GM18520 (cell line): ENCODE results near the gene MAG.

Experiments
- ATAC-seq: cut with Tn5 transposase; IDR thresholded peaks from one replicate; pipeline ENCODE4 v1.9.1; 2021; ENCODE audit not compliant: unreplicated experiment

Gene MAG

DNA sequence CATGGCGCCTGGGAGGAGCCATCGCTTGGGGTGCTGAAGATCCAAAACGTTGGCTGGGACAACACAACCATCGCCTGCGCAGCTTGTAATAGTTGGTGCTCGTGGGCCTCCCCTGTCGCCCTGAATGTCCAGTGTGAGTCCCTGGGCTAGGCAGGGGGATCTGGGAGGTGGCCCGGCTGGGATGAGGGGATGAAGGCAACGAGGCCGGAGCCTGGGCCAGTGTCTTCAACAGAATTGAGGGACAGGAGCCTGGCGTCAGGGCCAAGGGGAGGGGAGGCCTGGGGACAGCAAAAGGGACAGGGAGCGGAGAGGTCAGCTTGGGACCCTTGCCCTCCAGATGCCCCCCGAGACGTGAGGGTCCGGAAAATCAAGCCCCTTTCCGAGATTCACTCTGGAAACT is 49.0 kb downstream of the MAG start:
- no peak for ATAC-seq

DNA sequence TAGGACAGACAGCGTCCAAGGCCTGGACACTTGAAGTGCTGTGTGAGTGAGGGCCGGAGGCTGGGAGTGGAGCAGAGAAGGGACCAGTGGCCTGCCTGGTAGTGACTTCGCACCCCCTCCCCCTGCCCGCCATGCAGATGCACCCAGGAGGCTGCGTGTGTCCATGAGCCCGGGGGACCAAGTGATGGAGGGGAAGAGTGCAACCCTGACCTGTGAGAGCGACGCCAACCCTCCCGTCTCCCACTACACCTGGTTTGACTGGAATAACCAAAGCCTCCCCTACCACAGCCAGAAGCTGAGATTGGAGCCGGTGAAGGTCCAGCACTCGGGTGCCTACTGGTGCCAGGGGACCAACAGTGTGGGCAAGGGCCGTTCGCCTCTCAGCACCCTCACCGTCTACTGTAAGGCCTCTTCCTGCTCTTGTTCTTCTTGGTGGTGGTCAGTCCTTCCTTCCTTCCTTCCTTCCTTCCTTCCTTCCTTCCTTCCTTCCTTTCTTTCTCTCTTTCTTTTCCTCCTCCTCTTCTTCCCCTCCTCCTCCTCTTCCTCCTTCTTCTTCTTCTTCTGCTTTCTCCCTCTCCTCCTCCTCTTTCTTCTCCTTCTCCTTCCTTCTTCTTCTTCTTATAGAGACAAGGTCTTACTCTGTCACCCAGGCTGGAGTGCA is 49.7 kb downstream of the MAG start:
- ATAC-seq = no peak

DNA sequence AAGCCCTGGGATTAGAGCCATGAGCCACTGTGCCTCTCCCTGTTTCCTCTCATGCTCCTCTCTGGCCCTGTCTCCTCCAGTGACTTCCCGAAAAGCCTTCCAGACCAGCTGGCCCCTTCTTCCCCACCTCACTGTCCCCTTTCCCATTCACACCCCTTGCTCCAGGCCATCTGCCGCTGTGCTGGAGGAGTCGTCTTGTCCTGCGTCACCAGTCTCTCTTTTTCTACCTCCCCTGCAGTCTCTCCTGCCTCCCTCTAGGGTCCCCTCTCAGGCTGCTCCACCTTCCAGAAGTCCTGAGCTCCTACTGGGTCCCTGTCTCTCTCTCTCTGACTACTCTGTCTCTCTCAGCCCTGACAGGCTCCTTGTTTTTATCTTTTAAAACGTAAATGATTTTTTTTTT is 50.5 kb downstream of the MAG start:
- ATAC-seq = no peak

DNA sequence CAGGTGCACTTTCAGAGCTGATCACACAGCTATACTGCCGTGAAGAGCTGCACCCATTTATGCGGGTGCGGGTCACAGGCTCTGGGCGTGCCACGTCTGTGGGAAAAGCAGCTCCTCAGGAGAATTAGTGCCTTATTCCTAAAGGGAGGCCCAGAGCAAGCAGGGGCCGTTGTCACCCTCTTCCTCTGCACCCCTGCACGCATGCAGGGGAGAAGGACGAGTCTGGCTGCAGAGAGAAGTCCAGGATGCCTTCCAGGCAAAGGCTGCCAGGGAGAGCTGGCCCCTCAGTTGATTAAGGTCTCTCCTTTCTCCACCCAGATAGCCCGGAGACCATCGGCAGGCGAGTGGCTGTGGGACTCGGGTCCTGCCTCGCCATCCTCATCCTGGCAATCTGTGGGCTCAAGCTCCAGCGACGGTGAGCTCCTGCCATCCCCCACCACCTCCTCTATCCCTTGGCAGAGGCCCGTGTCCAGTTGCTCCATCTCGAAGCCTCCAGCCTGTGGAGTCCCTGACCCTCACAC is 52.6 kb downstream of the MAG start:
- ATAC-seq = no peak

DNA sequence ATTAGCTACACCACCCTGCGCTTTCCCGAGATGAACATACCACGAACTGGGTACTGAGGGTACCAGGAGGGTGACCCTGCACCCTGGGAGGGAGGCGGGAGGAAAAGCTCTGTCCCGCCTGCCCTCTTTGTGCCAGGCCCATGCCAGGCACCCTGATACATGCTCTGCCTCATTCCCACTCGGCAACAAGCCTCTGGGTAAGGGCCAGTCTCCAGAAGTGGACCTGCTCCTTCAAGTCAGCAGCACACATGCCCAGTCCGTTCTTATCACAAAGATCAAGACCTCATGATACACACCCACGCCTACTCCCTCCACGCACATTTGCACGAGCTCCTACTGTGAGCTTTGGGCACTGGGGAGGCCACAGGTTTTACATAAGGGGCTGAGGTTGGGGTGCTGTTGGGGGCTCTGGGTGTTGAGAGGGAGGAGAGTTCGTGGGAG is 53.7 kb downstream of the MAG start:
- ATAC-seq = no peak

DNA sequence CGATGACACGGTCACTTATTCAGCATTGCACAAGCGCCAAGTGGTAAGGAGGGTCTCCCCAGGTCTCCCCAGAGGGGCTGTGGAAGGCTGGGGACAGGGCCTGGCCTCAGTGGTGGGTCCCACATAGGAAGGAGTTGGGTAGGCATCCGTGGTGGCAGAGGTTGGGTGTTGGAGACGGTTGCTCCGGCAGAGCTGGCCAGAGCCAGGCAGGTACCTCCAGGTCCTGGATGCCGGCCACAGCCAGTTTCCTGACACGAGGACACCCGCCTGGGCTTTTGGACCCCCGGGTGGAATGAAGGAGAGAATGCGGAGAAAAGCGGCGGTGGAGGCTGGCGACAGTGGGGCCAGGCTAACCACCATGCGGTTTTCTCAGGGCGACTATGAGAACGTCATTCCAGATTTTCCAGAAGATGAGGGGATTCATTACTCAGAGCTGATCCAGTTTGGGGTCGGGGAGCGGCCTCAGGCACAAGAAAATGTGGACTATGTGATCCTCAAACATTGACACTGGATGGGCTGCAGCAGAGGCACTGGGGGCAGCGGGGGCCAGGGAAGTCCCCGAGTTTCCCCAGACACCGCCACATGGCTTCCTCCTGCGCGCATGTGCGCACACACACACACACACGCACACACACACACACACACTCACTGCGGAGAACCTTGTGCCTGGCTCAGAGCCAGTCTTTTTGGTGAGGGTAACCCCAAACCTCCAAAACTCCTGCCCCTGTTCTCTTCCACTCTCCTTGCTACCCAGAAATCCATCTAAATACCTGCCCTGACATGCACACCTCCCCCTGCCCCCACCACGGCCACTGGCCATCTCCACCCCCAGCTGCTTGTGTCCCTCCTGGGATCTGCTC is 54.5 kb downstream of the MAG start:
- no peak for ATAC-seq

- peak; percentile 44 for ATAC-seq
These were observed 55.4 kb downstream of the MAG start, which contains the start of gene FFAR1 for GRCh38 chr19:35347171-35347929. Gene FFAR1, plus strand, starts transcription at chr19:35347902. Its CDS starts 3,650 bp downstream, at chr19:35351552.

GRCh38 chr19:35347930-35348298 is 56.0 kb downstream of the MAG start:
- no peak for ATAC-seq

DNA sequence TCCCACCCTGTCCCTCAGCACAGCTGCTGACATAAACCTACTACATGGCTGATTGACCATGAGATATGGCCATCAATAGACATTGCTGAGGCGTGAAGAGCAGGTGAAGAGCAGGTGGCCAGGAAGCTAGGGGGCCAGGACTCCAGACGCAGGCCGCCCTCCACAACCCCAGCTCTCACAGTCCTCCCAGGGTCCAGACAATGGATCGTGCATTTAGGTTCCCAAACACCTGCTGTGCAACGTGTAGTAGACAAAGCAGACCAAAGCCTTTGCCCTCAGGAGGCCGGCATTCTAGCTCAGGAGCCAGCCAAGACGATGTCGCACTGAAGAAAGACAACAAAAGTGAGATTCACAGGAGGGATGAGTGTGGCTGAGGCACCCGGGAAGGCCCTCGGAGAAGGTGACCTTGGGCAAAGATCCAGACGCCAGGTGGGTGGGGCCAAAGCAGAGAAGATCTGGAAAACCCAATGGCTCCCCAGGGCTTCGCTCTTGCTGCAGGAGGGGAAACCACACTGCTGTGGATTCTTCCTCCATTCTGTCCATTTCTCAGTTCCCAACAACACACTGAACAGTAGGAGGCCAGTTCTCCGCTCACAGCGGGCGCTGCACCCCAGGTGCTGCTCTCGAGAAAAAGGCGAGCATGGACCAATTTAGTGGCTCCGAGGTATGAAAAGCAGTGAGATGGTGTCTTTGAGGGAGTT is 57.1 kb downstream of the MAG start:
- ATAC-seq = no peak

DNA sequence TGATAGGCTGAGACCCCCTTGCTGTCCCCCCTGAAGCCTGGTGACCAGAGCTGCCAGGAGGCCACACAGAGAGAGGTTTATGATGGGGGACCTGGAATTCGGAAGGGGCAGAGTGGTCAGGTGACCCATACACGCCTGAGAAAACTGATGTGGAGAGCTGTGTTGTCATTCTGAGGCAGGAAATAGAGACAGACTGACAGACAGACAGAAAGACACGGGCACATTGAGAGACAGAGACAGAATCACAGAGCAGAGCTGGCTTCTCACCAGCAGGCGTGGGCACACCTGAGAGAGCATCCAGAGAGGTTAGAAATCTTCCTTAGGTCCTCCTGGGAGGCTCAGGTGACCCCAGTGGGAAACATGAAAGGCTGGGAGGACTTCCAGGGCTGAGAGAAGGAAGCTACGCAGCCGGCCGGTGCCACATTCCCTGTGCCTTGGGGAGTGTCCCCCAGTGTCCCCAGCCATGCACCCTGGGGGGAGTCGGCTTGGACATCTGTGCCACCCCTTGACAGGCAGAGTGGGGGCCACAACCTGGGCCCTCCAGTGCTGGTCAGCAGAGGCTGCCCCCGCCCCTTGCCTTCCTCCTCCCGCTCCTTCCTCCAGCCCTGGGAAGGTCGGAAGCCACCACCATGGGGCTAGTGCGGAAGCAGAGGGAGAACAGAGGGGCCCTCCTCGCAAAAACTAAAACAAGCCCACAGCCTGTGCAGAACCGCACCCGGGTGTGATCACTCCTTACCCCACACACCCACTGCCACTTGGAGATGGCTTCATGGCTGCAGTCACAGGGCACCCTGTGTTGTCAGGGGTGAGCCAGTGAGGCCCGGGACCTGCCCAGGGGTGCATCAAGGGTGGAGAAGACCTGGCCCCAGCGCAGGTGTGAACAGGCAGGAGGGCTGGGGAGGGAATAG is 57.9 kb downstream of the MAG start:
- no peak for ATAC-seq

DNA sequence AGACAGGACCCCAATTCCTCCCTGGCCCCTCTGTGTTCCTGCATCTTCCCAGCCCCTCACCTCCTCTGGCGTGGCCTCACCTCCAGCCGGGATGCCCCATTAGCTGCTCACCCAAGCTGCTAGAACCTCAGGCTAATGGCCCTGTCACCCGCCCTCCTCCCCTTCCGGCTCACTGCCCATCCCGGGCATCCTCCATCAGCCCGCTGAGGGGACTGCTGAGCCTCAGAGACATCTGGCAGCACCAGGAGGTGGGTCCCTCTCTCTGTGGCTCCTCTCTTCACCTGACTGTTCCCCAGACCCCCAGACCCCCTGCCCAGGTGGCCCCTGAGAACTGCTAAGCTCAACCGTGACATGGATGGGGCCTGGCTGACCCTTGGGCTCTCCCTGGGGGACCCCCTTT is 58.6 kb downstream of the MAG start:
- ATAC-seq = no peak

DNA sequence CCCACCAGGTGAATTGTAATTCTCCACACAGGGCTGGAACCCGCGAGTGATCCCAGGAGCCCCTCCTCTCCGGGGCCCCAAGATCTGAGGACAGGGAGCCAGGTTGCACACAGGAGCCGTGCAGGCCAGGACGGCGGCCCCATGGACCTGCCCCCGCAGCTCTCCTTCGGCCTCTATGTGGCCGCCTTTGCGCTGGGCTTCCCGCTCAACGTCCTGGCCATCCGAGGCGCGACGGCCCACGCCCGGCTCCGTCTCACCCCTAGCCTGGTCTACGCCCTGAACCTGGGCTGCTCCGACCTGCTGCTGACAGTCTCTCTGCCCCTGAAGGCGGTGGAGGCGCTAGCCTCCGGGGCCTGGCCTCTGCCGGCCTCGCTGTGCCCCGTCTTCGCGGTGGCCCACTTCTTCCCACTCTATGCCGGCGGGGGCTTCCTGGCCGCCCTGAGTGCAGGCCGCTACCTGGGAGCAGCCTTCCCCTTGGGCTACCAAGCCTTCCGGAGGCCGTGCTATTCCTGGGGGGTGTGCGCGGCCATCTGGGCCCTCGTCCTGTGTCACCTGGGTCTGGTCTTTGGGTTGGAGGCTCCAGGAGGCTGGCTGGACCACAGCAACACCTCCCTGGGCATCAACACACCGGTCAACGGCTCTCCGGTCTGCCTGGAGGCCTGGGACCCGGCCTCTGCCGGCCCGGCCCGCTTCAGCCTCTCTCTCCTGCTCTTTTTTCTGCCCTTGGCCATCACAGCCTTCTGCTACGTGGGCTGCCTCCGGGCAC is 59.6 kb downstream of the MAG start:
- no peak for ATAC-seq

- no peak for ATAC-seq
These were observed 60.2 kb downstream of the MAG start for GRCh38 chr19:35352177-35352447.

GRCh38 chr19:35352448-35353304 is 60.7 kb downstream of the MAG start:
- ATAC-seq = no peak

DNA sequence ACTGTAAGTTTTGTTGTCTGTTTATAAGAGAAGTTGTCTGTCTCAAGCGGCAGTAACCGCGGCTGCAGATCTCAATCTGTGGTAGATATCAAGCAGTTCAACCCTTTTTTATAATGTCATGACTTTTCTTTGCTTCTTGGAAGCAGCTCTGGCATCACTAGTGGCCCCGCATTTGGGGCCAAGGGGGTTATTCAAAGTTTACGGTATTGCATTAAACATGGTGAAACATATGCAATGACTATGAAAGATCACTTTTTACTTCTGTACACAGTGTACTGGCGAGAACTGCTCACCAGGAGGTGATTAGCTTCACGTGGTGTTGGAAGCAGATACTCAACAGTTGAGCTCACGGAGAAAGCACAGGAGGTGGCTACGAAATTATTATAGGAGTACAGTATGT is 61.7 kb downstream of the MAG start:
- no peak for ATAC-seq

DNA sequence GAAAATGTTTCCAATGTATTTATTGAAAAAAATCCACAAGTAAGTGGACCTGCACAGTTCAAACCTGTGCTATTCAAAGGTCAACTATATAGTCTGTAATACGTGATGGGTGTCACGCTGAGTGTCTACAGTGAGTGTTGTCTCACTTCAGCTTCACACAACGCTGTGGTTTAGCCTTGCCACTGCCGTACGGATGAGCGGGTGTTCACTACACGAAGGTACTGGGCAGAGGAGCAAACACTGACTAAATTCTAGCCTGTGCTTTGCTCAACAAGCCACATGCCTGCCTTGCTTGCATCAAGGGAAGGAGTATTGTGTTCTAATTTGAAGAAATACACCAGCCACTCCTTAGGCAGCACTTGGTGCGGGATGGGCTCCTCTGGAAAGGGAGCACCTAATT is 62.9 kb downstream of the MAG start:
- no peak for ATAC-seq

DNA sequence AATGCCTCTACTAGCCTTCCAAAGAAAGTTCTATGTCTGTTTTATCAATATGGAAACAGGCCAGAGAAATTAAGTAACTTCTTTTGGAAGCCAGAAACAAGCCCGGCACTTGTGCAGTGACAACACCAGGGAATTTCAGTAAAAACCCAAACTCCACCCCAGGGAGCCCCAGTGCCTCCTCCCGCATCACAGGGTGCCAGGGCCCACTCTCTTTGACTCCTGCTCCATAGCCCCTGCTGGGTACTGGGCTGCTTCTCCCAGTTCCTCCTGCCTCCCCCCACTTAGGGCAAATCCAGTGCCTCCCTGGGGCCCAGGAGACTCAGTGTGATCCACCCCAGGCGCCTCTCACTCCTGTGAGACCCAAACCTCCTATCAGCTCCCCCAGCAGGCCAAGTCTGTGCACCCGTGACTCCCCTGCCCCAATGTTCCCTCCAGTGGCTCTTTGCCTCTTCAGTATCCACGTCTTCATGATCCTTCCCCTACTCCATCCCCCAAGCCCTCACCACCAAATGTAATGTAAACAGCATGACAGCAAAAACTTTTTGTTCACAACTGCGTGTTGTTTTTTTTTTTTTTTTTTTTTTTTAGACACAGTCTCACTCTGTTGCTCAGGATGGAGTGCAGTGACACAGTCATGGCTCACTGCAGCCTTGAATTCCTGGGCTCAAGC is 64.0 kb downstream of the MAG start:
- ATAC-seq = no peak
